Activated naive CD8-positive, alpha-beta T cell treated with anti-CD3 and anti-CD28 coated beads, Interleukin-2, amount 50 U/mL, for 24 hours (primary cell): Measurements from ENCODE around the gene KRT12.

Experiments
- ATAC-seq: fragments of 150-1000 bp; cut with Tn5 transposase; one replicate; pipeline ENCODE4 v1.10.0; 2021
- DNase-seq: peaks from one replicate; pipeline ENCODE4 v3.0.0; 2021
- H3K27ac Mint-ChIP-seq: one replicate; pipeline ENCODE4 v1.8.0; 2021; ENCODE audit warnings: mild to moderate bottlenecking, mixed read lengths
- H3K27me3 Mint-ChIP-seq: one replicate; pipeline ENCODE4 v1.8.0; 2021; ENCODE audit warnings: mixed read lengths
- H3K36me3 Mint-ChIP-seq: one replicate; pipeline ENCODE4 v1.8.0; 2021; ENCODE audit warnings: low read depth, mixed read lengths
- H3K4me1 Mint-ChIP-seq: one replicate; pipeline ENCODE4 v1.8.0; 2021; ENCODE audit warnings: mixed read lengths
- H3K4me3 Mint-ChIP-seq: one replicate; pipeline ENCODE4 v1.8.0; 2021; ENCODE audit warnings: mild to moderate bottlenecking, moderate library complexity, mixed read lengths
- H3K9me3 Mint-ChIP-seq: one replicate; pipeline ENCODE4 v1.8.0; 2021; ENCODE audit warnings: mixed read lengths

The KRT12 gene

GRCh38 chr17:40841246-40841645 is 25.8 kb downstream of the KRT12 start:
- Mint-ChIP-seq H3K27me3 (peaks cover 27% of the 10 kb centered on the region), H3K9me3 (no peaks in the 10 kb centered on the region), H3K4me1 (no peaks in the 10 kb centered on the region), H3K4me3 (no peak overlapping the region), H3K36me3 (no peaks in the 10 kb centered on the region), H3K27ac (no peak overlapping the region)
- ATAC-seq, result no peak
- DNase-seq, result no peak

GRCh38 chr17:40839194-40839593 is 27.8 kb downstream of the KRT12 start:
- ATAC-seq, result no peak
- Mint-ChIP-seq H3K4me3 (no peak overlapping the region), H3K9me3 (no peaks in the 10 kb centered on the region), H3K27me3 (peaks cover 11% of the 10 kb centered on the region), H3K27ac (no peak overlapping the region), H3K36me3 (peaks cover 3% of the 10 kb centered on the region), H3K4me1 (no peaks in the 10 kb centered on the region)
- no peak for DNase-seq

GRCh38 chr17:40836020-40836419 is 31.0 kb downstream of the KRT12 start:
- Mint-ChIP-seq H3K9me3 (no peaks in the 10 kb centered on the region), H3K4me3 (no peak overlapping the region), H3K27me3 (no peaks in the 10 kb centered on the region), H3K4me1 (no peaks in the 10 kb centered on the region), H3K36me3 (peaks cover 3% of the 10 kb centered on the region), H3K27ac (no peak overlapping the region)
- DNase-seq, result no peak
- no peak for ATAC-seq

- ATAC-seq (no peak), DNase-seq (no peak)
- Mint-ChIP-seq H3K27me3 (no peaks in the 10 kb centered on the region), H3K4me3 (no peak overlapping the region), H3K9me3 (peaks cover 4% of the 10 kb centered on the region), H3K27ac (no peak overlapping the region), H3K4me1 (no peaks in the 10 kb centered on the region), H3K36me3 (peaks cover 3% of the 10 kb centered on the region)
Measured at GRCh38 chr17:40833882-40834281, 33.1 kb downstream of the KRT12 start.

GRCh38 chr17:40832840-40833239 is 34.2 kb downstream of the KRT12 start:
- H3K27me3 Mint-ChIP-seq, result no peaks in the 10 kb centered on the region
- DNase-seq, result no peak
- no peak overlapping the region for H3K27ac Mint-ChIP-seq
- peaks cover 4% of the 10 kb centered on the region for H3K9me3 Mint-ChIP-seq
- peaks cover 3% of the 10 kb centered on the region for H3K36me3 Mint-ChIP-seq
- no peak for ATAC-seq
- H3K4me3 Mint-ChIP-seq, result no peak overlapping the region
- peaks cover 3% of the 10 kb centered on the region for H3K4me1 Mint-ChIP-seq

- Mint-ChIP-seq H3K27ac (no peak overlapping the region), H3K36me3 (no peaks in the 10 kb centered on the region), H3K9me3 (peaks cover 4% of the 10 kb centered on the region), H3K4me1 (peaks cover 11% of the 10 kb centered on the region), H3K27me3 (peaks cover 6% of the 10 kb centered on the region), H3K4me3 (no peak overlapping the region)
- ATAC-seq (no peak), DNase-seq (no peak)
Measured at GRCh38 chr17:40830085-40830776, 36.8 kb downstream of the KRT12 start.

- Mint-ChIP-seq H3K36me3 (peaks cover under 1% of the 10 kb centered on the region), H3K4me1 (peaks cover 11% of the 10 kb centered on the region), H3K27me3 (peaks cover 6% of the 10 kb centered on the region), H3K27ac (no peak overlapping the region), H3K4me3 (no peak overlapping the region), H3K9me3 (peaks cover 4% of the 10 kb centered on the region)
- DNase-seq (no peak), ATAC-seq (no peak)
Measured at GRCh38 chr17:40828454-40829044, 38.5 kb downstream of the KRT12 start.

GRCh38 chr17:40827746-40828453 is 39.1 kb downstream of the KRT12 start:
- Mint-ChIP-seq H3K4me1 (peaks cover 11% of the 10 kb centered on the region), H3K27ac (peak overlapping the region; percentile 44), H3K27me3 (peaks cover 6% of the 10 kb centered on the region), H3K36me3 (peaks cover 1% of the 10 kb centered on the region), H3K9me3 (peaks cover 4% of the 10 kb centered on the region), H3K4me3 (no peak overlapping the region)
- ATAC-seq (peak; percentile 49), DNase-seq (no peak)

- H3K36me3 Mint-ChIP-seq, result peaks cover 5% of the 10 kb centered on the region
- ATAC-seq (no peak), DNase-seq (no peak)
- H3K27ac Mint-ChIP-seq, result no peak overlapping the region
- peaks cover 6% of the 10 kb centered on the region for H3K27me3 Mint-ChIP-seq
- peaks cover 4% of the 10 kb centered on the region for H3K9me3 Mint-ChIP-seq
- no peak overlapping the region for H3K4me3 Mint-ChIP-seq
- peaks cover 11% of the 10 kb centered on the region for H3K4me1 Mint-ChIP-seq
Measured at GRCh38 chr17:40825599-40825998, 41.4 kb downstream of the KRT12 start.

GRCh38 chr17:40824015-40824832 is 42.8 kb downstream of the KRT12 start:
- Mint-ChIP-seq H3K9me3 (no peaks in the 10 kb centered on the region), H3K4me3 (no peak overlapping the region)

GRCh38 chr17:40822132-40822812 is 44.8 kb downstream of the KRT12 start, which contains the start of gene KRT10:
TSS of gene KRT10 (minus strand) at chr17:40822614. CDS start at chr17:40822585, 29 bp downstream.
- H3K4me1 Mint-ChIP-seq, result peaks cover 28% of the 10 kb centered on the region
- H3K36me3 Mint-ChIP-seq, result peaks cover 16% of the 10 kb centered on the region
- H3K9me3 Mint-ChIP-seq, result no peaks in the 10 kb centered on the region
- ATAC-seq, result no peak
- H3K27me3 Mint-ChIP-seq, result peaks cover 6% of the 10 kb centered on the region
- no peak within 1 kb of the TSS for H3K27ac Mint-ChIP-seq
- DNase-seq, result no peak
- no peak within 1 kb of the TSS for H3K4me3 Mint-ChIP-seq

More at GRCh38 chr17:40824015-40824832, 42.8 kb downstream of the KRT12 start:
- peaks cover 6% of the 10 kb centered on the region for H3K27me3 Mint-ChIP-seq
- no peak overlapping the region for H3K27ac Mint-ChIP-seq
- peaks cover 24% of the 10 kb centered on the region for H3K4me1 Mint-ChIP-seq
- ATAC-seq (no peak), DNase-seq (no peak)
- peaks cover 5% of the 10 kb centered on the region for H3K36me3 Mint-ChIP-seq

- H3K9me3 Mint-ChIP-seq, result no peaks in the 10 kb centered on the region
- H3K27ac Mint-ChIP-seq, result no peak overlapping the region
- H3K4me3 Mint-ChIP-seq, result no peak overlapping the region
- H3K27me3 Mint-ChIP-seq, result peaks cover 2% of the 10 kb centered on the region
- H3K4me1 Mint-ChIP-seq, result peaks cover 28% of the 10 kb centered on the region
- DNase-seq (no peak), ATAC-seq (no peak)
- H3K36me3 Mint-ChIP-seq, result peaks cover 24% of the 10 kb centered on the region
Measured at GRCh38 chr17:40821536-40821935, 45.5 kb downstream of the KRT12 start.

GRCh38 chr17:40820228-40820838 is 46.7 kb downstream of the KRT12 start:
- H3K9me3 Mint-ChIP-seq, result no peaks in the 10 kb centered on the region
- DNase-seq (no peak), ATAC-seq (no peak)
- no peaks in the 10 kb centered on the region for H3K27me3 Mint-ChIP-seq
- H3K4me1 Mint-ChIP-seq, result peaks cover 26% of the 10 kb centered on the region
- peak overlapping the region; percentile 81 for H3K27ac Mint-ChIP-seq
- H3K4me3 Mint-ChIP-seq, result peak overlapping the region; percentile 82
- peaks cover 25% of the 10 kb centered on the region for H3K36me3 Mint-ChIP-seq
